ENCODE data around the gene GATA1.

Gene GATA1

GRCh38 chrX:48839686-48840085 lies 53.3 kb downstream of the GATA1 start:
- no peak for DNase-seq (ENCODE audit: extremely low read depth in 1 of 2, low read depth in 1 of 2)
